GM19035 (cell line): ENCODE data around the gene CD80.
"Not testable (repeated sequence)": the region's sequence is repeated elsewhere in the genome, so short reads cannot be mapped to it uniquely, and the experiment has no call there.

ENCODE experiments used
- ATAC-seq: cut with Tn5 transposase; IDR thresholded peaks from one replicate; pipeline ENCODE4 v1.9.1; 2021; ENCODE audit not compliant: unreplicated experiment

CD80 gene

DNA sequence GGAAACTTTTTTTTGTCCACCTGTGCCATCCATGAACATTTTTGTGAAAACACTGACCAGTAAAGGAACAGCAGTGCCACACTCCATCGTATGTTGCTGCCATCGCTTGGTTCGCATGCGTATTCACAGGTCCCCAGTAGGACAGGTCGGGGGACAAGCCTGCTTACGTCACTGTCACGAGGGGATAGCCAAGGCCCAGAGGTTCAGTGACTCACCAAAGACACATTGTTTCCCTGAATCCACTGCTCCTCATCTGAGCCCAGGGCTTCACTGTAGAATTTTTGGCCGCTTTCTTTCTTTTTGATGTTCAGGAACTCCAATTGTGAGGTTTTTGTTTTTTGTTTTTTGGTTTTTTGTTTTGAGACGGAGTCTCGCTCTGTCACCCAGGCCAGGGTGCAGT is 25.8 kb upstream of the CD80 start:
- ATAC-seq, result no peak

DNA sequence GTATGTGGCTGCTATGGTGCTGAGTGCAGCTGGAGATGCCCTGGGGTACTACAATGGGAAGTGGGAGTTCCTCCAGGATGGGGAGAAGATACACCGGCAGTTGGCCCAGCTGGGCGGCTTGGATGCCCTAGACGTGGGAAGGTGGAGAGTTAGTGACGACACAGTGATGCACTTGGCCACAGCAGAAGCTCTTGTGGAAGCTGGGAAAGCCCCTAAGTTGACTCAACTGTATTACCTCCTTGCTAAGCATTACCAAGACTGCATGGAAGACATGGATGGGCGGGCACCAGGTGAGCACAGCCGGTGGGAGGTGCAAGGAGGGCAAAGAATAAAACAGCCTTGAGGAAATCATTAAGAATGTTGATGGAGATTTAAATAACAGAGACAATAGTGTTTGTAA is 22.8 kb upstream of the CD80 start:
- ATAC-seq, result peak; percentile 29

DNA sequence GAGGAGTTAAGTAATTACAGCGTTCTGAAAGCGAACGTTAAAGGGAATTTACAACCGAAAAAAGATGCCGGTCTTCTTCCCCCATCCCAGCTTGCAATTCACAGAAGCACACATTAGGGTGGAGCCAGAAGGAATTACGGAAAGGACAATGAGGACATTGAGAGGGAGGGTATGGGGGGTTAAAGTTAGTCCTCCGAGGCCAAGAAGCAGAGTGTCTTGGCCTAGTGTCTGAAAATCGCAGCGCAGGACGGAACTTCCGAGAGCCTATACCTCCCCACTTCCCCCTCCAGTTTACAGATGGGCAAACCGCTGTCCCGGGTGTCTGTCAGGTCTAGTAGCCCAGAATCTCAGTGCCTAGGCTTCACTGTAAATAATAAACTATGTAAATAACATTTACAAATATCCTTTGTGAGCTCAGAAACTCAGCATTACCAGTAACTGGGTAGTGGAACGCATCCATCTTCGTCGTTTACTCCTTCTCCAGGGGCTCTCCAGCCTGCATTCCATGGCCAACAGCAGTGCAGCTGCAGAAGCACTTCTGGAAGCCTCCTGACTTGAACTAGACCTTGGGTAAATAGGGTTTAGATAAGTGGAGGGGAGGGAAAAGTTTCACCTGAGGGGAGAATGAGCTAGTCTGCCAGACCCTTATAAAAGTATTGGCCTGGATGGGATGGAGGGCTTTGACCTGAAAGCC is 20.8 kb upstream of the CD80 start:
- ATAC-seq, result peak; percentile 67

DNA sequence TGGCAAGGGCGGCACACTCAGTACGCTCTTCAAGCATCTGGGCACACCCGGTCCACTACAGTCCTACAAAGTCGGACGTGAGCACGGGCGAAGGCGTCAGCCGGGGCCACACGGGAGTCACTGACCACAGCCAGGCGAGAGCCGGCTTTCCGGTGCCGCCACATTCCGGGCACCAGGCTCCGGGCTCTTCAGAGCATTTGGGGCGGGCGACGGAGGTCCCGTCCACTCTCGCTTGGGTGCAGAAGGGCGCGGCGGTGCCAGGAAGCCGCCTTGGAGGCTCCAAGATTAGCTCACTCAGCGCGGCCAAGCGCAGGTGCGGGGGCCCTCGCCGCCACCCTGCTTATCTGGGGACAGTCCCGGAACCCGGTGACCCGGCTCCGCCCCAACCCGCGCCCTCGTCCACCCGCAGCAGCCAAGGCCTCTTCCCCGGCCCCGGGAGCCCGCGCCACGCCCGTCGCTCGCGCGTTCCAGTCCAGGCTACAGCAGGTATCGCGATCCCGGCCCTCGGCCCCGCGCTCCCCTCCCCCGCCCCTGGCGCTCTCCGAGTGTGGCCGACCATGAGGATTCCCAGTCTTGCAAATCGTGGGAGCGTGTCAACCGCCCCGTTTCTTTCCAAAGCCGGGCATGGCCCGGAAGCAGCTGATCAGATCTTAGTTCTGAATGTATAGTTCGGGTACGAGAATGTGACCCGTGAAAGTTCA is 20.1 kb upstream of the CD80 start, which contains the start of gene ADPRH:
ADPRH (plus strand) TSS at position 127 of the 701 bp plus-strand sequence. CDS start 2,678 bp downstream, outside the sequence.
- peak; percentile 64 for ATAC-seq

DNA sequence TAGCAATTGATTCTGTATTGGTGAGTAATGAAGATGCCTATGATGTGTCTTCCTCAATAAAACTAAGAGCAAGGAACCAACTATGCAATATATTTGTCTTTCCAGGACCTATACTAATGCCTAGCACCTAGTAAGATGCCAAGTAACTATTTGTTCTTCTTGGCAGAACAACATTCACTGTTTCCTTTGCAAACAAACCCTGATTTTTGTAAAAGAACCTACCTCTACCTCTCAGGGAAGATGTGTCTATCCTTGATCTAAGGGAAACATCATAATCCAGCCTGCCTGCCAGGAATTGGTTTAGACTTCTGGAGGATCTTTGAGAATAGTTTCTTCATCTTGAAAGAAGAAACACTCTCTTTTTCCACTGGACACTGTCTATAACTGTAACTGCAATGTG is 16.1 kb upstream of the CD80 start:
- no peak for ATAC-seq

DNA sequence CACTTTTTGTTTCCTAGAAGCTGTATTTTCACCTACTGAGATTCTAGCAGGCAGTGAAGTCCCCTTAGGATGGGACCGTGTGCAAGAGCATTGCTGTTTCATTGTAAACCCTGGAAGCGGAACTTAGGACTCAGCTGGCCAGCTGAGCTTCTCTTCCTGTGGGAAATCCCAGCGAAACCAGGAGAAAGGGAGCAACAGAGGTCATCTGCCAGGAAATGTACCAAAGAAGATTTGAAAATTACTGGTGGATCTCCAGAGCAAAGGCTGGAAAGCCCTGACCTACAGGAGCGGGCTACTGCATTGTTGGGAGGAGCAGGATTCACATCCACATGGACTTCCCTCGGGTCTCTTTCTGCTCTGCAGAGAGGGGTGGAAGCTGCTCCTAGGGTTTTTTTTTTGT is 12.3 kb upstream of the CD80 start:
- ATAC-seq, result no peak

DNA sequence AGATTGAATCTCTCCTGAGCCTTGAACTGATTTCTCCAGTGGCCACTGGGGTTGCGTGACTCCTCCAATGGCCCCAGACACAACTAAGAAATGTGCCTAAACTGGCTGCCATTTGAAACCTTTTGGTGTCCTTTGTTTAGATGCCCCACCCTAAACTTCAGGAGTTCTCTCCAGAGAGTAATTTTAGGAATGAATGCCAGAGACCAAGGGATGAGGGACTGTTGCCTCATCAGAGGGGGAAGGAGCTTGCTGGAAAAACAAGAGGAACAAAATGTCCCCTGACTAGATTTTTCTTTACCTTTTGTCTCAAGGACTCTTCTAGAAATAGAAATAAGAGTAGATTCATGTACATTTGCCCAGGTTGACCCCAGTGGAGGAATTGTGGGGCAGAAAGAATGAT is 11.8 kb upstream of the CD80 start:
- ATAC-seq, result no peak

DNA sequence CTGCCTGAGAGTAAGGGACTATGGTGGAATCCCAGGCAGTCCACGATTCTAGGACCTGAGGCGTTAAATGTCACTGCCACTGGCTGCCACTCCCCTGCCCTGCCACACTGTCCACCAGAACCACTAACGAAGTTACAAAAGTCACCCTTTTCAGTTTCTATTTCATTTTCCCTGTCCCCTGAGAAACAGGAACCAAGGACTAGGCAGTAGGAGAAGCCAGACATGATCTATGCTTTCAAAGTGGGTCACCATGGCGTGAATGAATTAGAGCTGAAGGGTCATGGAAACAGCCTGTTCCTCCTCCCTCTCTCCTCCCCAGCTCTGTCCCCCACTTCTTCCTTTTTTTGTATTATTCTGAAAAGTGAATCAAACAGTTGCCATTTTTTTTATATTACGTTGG is 10.8 kb upstream of the CD80 start:
- no peak for ATAC-seq

DNA sequence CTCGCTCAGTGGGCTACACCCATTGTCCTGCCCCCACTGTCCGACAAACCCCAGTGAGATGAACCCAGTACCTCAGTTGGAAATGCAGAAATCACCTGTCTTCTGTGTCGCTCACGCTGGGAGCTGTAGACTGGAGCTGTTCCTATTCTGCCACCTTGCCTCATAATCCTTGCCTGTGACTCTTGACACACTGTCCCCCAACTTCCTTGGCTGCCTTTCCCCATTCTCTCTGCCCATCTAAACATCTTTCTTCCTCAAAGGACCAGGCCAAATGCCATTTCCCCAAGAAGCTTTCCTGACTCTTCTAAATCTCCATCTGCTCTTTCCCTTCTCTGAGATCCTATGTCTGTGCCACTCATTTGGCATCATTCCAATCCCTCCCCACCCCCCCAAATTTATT is 9.7 kb upstream of the CD80 start:
- ATAC-seq, result no peak

DNA sequence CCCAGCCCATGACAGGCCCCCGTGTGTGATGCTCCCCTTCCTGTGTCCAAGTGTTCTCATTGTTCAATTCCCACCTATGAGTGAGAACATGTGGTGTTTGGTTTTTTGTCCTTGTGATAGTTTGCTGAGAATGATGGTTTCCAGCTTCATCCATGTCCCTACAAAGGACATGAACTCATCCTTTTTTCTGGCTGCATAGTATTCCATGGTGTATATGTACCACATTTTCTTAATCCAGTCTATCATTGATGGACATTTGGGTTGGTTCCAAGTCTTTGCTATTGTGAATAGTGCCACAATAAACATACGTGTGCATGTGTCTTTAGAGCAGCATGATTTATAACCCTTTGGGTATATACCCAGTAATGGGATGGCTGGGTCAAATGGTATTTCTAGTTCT is 3.9 kb upstream of the CD80 start:
- not testable (repeated sequence) for ATAC-seq

DNA sequence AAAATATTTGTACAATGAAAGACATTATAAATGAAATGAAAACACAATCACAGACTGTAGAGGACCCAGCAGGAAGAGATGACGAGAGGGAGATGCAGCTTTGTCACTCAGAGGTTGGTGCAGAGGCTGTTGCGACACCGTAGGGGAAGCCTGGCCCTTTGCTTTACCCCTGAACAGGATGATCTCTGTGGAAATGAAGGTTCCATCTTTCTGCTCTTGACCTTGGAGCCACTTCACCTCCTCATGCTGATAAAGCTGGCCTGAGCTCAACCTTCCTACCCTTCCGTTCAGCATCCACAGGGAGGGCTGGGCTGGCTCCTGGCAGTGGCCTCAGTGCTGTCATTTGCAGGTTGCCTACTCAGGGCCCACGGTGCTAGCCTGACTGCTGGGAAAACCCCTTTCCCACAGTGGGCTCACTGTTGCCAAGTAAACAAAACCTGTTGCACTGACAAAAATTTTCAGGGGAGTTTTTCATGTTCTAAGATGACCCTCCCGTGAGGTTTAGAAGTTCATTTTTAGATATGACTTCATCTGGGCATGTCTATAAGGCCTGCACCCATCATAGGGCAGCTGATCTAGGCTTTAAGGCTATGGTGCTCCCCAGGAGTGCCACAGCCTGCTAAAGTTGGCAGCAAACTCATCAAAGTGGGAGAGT is 3.0 kb upstream of the CD80 start:
- peak; percentile 70 for ATAC-seq

DNA sequence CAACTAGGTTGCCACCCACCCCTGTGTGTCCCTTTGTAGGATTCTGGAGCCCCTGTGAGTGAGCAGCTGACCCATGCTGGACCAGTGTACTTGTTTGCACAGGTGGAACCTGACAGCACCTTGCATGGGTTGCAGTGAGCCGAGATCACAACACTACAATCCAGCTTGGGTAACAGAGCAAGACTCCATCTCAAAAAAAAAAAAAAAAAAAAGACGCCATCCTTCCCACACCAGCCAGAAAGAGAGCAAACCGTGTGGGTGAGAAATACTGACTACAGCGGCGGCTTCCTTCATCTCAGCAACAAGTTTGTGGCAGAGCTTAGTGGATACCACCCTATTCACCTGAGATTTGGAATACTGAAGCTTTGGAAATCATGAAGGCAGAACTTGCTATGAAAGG is 746 bp upstream of the CD80 start:
- ATAC-seq, result no peak

DNA sequence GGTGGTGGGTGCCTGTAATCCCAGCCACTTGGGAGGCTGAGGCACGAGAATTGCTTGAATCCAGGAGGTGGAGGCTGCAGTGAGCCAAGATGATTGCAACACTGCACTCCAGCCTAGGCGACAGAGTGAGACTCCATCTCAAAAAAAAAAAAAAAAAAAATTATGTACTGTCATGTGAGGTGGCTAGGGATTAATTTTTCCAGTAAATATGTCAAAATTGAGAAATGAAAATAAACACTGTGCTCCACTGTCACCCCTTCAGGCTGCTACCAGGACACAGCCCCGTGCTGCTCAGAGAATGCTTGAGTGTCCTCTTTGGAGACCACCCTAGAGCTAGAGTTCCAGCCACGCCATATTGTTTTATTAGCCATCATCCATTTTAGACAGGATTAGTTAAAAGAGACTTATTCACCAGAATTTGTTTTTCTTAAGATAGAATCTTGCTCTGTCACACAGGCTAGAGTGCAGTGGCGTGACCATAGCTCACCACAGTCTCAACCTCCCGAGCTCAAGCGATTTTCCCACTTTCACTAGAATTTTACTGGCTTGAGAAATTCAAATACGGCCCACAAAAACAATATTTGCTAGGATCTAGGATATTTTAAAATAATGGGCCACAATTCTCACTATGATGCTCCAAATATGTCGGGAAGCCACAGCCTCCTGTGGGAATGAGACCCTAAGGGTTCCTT is 642 bp downstream of the CD80 start:
- ATAC-seq, result no peak

DNA sequence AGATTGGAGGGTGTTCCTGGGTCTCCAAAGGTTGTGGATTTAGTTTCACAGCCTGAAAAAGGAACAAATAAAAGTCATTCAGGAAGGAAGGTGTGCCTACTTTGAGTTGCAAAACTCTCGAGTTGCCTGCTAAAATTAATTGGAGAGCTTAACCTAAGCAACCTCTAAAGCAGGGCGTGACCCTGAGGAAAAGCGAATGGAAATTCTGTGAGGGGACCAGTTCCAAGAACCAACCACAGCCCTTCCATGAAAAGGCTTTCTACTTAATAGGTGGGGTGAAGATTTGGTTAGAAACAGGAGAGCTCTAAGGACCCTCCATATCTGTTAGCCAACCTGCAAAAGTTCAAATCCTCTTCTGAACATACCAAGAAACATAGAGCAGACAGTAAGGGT is 1.5 kb downstream of the CD80 start:
- ATAC-seq, result no peak

DNA sequence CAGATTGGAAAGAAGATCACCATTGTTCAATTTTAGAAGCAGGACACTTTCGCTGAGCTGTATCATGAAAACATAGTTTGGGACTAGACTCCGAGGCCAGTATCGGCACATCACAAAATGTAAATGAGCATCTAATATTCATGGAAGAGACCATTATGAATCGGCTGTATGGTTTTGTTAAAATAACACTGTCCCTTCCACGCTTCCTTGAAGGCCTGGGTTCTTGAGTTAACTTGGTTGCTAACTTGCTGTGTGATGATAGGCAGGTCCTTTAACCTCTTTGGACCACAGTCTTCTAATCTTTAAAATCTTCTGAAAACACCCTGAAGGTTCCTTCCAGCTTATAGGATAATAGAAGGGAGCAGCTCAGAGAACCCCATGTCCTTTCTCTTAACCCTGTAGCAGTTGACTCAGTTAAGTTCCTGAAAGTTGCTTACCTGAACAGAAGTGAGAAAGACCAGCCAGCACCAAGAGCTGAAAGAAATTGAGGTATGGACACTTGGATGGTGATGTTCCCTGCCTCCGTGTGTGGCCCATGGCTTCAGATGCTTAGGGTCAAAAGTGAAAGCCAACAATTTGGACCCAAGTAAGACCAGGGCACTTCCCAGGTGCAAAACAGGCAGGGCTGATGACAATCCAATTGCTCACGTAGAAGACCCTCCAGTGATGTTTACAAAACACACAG is 2.1 kb downstream of the CD80 start:
- ATAC-seq, result no peak

DNA sequence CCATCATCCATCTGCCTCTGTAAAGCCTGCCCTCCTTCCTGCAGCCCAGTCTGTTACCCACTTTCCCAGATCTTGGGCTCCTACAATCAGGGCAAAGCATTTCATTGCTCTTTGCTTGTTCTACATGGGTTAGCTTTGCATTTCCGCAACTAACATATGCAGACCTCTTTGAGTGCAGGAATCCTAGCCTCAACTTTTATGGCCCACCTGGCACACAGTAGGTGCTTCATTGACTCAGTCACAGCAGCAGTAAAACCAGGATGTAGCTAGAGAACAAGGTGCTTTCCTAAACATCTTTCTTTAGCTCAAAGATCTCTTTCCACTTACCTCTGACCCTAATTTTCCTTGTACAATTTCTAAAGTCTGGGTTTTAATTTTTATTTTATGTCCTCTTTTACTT is 3.5 kb downstream of the CD80 start:
- ATAC-seq, result no peak

DNA sequence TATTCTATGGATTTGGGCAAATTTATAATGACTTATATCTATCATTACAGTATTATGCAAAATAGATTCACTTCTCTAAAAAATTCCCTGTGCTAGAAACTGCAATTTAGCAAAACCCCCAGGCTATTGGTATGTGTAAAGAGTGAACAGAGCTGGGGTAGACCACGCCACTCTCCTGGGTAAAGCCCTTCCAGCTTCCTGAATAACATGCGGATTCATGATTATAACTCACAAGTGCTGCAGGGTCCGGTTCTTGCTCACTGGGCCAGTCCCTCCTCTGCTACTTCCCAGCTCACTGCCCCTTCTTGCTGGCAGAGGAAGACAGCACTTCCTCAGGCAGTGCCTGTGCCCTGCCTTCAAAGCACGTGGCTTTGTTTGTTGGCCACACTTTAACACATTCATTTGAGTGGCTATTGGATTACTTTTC is 4.1 kb downstream of the CD80 start:
- ATAC-seq, result no peak

DNA sequence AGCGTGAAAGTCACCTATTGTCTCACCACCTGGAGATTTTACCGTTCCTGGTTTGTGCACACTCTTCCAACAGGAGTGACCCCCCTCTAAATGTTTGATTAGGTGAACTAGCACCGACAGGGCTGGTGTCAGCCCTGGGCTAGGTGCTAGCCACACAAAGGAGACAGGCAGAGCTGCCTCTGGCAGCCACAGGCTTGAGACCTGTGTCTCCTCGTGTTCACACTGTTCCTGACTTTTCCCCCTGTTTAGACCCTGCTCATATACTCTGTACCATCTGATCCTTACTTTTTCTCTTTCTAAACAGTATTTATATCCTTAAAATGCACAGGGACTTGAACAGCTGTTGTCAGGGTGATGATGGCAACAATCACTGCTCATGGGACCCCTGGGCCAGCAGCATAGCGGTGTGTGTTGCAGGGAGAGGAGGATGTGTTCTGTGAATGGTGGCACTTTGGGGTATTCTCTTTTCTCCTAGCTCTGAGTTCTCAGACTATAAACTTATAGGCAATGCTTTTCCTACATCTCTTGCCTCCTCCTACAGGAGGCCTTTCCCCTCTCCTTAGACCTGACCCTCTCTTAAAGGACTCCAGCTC is 5.5 kb downstream of the CD80 start:
- ATAC-seq, result no peak

DNA sequence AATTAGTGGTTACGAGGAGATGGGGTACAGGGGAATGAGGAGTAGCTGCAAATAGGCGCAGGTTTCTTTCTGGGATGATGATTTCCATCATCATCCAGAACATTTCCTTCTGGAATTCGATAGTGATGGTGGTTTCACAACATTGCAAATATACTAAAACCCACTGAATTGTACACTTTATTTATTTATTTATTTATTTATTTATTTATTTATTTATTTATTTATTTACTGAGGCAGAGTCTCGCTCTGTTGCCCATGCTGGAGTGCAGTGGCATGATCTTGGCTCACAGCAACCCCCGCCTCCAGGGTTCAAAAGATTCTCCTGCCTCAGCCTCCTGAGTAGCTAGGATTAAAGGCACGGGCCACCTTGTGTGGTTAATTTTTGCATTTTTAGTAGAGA is 6.5 kb downstream of the CD80 start:
- not testable (repeated sequence) for ATAC-seq

DNA sequence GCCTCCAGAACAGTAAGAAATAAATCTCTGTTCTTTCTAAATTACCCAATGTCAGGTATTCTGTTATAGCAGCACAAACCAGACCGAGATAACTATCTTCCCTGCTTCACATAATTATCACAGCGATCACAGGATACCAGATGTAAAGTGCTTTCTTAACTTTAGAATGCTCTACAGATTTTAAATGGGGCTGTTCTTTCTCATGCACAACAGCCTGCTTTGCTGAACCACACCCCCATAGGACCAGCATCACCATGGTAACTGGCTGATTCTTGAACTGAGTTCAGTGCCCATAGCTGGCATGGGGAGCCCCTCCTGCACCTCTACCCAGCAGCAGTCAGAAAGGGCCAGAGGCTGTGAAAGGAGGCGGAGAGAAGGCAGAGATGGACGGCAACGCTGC is 7.8 kb downstream of the CD80 start:
- ATAC-seq, result no peak
